Measurements from ENCODE around the gene RFC4.
A peak's percentile ranks its signal among the peaks of the same experiment; 100 is the strongest.

RFC4 gene

GRCh38 chr3:186787642-186788481, 18.4 kb downstream of the RFC4 start:
- no peak for DNase-seq (ENCODE audit: low spot score)

GRCh38 chr3:186786922-186787321, 19.4 kb downstream of the RFC4 start:
- DNase-seq (ENCODE audit: low spot score) = no peak

GRCh38 chr3:186785495-186786018, 20.7 kb downstream of the RFC4 start:
- no peak for DNase-seq (ENCODE audit: low spot score)

- no peak for DNase-seq (ENCODE audit: low spot score)
Measured at GRCh38 chr3:186784820-186785494, 21.3 kb downstream of the RFC4 start.

- DNase-seq (ENCODE audit: low spot score) = peak; percentile 76
Measured at GRCh38 chr3:186783731-186784515, 22.4 kb downstream of the RFC4 start.

- peak; percentile 87 for DNase-seq (ENCODE audit: low spot score)
Measured at GRCh38 chr3:186783058-186783730, 23.1 kb downstream of the RFC4 start, which contains the start of gene EIF4A2. EIF4A2 (plus strand) TSS chr3:186783577; CDS start chr3:186783611, 34 bp downstream.

GRCh38 chr3:186782542-186783057, 23.7 kb downstream of the RFC4 start:
- DNase-seq (ENCODE audit: low spot score) = no peak

GRCh38 chr3:186779204-186779603, 27.1 kb downstream of the RFC4 start:
- DNase-seq (ENCODE audit: low spot score) = no peak

- no peak for DNase-seq (ENCODE audit: low spot score)
Measured at GRCh38 chr3:186775999-186776398, 30.3 kb downstream of the RFC4 start.

- peak; percentile 64 for DNase-seq (ENCODE audit: low spot score)
Measured at GRCh38 chr3:186772701-186773417, 33.4 kb downstream of the RFC4 start.

GRCh38 chr3:186772281-186772694, 34.0 kb downstream of the RFC4 start:
- no peak for DNase-seq (ENCODE audit: low spot score)

GRCh38 chr3:186760897-186761447, 45.3 kb downstream of the RFC4 start:
- no peak for DNase-seq (ENCODE audit: low spot score)

GRCh38 chr3:186760141-186760833, 46.0 kb downstream of the RFC4 start:
- no peak for DNase-seq (ENCODE audit: low spot score)

GRCh38 chr3:186759231-186759930, 46.9 kb downstream of the RFC4 start:
- no peak for DNase-seq (ENCODE audit: low spot score)

- DNase-seq (ENCODE audit: low spot score) = no peak
Measured at GRCh38 chr3:186757686-186758220, 48.5 kb downstream of the RFC4 start.

- DNase-seq (ENCODE audit: low spot score) = no peak
Measured at GRCh38 chr3:186757214-186757613, 49.1 kb downstream of the RFC4 start.

GRCh38 chr3:186754871-186755270, 51.4 kb downstream of the RFC4 start:
- no peak for DNase-seq (ENCODE audit: low spot score)

- DNase-seq (ENCODE audit: low spot score) = no peak
Measured at GRCh38 chr3:186754006-186754405, 52.3 kb downstream of the RFC4 start.

GRCh38 chr3:186751480-186751879, 54.8 kb downstream of the RFC4 start:
- DNase-seq (ENCODE audit: low spot score) = no peak
